Ammon's horn (tissue), 1 donor: Measurements from ENCODE around the gene CTNND1.

Experiments used
- DNase-seq: peaks from one replicate; pipeline ENCODE4 v3.0.0-alpha.2; 2016; ENCODE audit warnings: low spot score

CTNND1 gene

DNA sequence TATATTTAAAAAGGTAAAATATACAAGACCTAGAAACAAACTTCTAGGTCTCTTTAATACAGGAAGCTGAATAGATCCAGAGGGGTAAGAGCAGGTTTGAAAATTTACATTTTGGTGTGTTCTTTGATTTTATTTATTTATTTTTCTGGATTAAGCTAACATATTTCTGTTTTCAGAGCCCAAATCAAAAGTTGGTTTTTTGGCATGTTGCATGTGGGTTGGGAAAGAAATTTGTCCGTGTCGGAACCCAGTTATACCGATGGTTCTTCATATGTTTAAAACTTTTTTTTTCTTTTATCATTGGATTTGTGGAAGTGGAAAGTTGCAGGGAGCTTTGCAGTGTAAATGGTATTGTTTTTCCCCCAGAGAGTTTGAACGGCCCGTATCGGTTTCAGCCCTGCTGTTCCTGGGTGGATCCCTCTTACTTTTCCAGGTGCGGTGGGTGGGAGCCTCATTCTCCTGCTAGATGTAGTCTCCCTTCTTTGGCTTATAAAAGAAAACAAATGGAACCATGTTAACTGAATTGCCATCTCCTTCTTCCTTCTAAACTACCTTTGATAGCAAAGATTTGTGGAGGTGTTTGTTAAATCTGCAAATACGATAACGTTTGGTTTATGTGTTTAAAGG, 746 bp downstream of the CTNND1 start:
- DNase-seq = no peak

DNA sequence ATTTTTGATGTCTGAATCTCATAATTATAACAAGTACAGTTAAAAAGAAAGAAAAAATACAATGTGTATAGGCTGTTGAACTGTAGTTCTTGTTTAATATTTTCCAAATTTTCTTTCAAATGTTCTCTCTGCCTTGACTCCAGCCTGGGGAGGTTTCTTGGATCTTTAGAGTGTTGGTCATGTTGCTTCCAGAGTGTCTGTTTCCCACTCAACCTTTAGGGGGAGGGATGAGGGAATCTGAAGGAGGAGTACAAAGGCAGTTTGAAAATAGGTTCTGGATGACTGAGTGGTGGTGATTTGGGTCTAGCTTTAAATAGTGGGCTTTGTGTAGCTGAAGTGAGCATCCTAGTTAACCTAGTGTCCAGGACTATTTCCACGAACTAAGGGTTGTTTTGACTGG, 2.0 kb downstream of the CTNND1 start:
- peak; percentile 43 for DNase-seq

DNA sequence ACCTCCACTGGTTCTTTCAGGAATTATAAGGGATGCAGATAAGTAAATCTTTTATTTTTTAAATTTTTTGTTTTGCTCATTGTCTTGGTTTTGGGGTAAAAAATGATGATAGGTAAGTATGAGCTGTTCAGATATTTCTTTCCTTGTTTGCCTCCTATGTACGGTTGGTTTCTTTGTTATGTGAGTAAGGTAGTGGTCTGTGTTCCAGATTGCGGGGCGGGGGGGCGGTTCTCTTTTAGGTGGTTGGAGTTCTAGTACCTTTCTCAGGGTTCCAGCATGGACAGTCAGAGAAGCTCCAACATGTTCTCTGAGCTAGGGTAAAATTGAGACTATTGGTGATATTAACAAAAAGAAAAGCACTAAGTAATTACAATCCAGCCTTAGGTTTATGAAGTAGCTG, 2.4 kb downstream of the CTNND1 start:
- no peak for DNase-seq

DNA sequence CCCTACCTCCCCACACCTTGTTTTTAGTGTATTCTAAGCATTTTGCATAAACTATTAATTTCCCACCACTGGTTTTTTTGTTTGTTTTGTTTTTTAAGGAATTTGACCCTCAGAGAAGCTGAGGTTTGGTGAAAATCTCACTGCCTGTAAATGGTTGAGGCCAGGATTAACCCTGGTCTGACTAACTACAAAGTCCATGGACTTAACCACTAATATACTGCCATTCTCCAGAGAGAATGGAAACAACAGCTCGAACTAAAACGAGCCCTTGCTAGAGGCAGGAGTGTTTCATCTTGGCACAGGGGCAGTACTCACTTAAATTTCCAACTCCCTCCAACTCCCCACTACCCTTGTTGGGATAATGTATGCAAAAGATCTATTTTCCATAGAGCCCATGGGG, 3.0 kb downstream of the CTNND1 start:
- no peak for DNase-seq

DNA sequence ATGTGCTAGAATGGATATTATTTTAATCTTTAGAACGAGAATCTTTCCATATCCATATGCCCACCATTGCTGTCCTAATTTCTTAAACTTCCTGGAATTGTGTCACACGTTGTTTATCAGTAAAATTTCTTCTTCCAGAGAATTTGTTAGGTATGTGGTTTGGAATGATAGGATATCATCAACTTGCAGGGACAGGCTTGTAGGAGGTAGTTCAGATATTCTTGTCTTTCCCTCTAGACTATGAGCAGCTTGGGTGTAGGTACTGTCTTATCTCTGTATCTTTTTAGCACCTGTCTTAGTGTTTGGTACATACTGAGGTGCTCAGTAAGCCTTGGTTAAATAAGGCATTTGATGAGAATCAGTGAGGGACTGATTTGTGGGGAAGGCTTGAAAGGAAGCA, 3.4 kb downstream of the CTNND1 start:
- DNase-seq = no peak

DNA sequence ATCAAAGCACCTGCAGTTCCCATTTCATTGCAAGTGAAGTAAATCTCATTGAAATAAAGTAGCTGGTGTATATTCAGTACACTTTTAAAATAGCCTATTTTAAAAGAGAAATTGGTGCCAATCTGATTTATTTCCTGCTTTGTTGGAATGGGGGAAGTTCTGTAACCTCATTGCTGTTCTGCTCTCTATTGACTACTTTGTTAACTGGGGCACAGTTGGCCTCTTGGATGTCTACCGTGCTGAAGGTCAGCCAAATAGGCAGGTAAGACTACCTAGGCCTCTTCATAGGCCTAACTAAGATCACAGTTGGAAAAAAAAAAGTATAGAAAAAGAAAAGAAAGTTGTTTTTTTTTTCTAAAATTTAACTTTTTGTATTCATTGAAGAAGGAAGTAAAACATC, 9.2 kb downstream of the CTNND1 start:
- DNase-seq = no peak

DNA sequence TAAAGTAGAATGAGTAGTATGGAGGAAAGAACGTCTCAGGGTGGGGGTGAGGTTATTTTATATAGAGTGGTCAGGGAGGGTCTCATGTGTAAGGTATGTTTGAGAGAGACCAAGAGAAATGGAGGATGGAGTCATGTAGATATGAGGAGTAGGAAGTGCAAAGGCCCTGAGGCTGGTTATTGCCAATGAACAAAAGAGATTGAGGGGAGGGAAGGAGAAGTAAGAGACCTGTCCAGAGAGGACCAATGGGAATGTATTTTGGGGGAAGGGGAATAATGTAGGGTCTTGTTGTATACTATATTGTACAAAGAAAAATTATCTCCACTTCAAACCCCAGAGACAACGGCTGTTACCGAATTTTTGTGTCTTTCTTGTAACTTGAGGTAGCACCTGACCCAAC, 9.8 kb downstream of the CTNND1 start:
- DNase-seq = no peak

DNA sequence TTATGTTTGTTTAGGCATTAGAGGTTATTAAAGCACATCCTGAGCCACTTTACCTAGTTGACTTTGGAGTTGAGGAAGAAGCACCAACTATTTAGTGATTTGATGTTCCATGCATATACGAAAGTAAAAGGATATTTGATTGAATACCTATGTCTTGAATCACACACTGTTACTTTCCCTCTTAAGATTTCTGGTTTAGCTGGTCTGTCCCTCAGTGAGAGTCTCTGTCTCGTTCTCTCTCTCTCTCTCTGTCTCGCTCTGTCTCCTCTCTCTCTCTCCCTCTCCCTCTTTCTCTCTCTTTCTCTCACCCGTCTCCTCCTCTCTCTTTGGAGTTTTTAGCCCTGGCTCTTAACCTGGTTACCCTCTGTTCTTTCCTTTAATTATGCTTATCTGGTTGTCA, 11.0 kb downstream of the CTNND1 start:
- DNase-seq = no peak

DNA sequence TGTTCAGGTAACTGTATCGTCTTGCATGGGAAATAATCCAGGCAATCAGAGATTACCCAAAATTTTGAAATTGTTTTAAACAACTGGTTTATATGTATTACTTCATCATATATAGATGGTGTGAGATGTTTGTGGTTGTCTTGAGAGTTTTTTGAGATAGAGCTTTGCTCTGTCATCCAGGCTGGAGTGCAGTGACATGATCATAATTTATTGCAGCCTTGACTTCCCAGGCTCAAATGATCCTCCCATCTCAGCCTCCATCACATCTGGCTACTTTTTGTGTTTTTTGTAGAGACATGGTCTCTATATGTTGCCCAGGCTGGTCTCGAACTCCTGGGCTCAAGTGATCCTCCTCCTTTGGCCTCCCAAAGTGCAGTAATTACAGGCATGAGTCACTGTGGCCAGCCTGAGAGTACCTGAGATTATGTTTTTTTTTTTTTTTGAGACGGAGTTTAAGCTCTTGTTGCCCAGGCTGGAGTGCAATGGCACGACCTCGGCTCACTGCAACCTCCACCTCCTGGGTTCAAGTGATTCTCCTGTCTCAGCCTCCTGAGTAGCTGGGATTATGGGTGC, 11.5 kb downstream of the CTNND1 start:
- no peak for DNase-seq

DNA sequence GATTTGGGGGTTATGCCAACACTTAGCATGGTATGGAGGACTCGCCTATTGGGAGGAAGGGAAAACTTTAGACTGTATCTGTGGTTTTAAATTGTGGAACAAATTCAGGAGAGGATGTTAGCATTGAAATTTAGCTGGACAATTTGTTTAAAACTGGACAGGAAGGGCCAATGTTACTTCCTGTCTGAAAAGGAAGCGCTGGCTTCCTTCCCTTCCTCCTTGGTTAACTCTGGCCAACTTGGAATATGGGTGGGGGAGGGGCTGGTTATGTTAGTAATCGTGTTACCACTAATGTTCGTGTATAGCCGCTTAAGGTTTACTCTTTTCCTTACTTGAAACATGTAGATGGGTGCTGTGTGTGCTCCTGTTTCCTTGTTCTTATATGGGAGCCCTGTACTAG, 13.9 kb downstream of the CTNND1 start:
- no peak for DNase-seq

DNA sequence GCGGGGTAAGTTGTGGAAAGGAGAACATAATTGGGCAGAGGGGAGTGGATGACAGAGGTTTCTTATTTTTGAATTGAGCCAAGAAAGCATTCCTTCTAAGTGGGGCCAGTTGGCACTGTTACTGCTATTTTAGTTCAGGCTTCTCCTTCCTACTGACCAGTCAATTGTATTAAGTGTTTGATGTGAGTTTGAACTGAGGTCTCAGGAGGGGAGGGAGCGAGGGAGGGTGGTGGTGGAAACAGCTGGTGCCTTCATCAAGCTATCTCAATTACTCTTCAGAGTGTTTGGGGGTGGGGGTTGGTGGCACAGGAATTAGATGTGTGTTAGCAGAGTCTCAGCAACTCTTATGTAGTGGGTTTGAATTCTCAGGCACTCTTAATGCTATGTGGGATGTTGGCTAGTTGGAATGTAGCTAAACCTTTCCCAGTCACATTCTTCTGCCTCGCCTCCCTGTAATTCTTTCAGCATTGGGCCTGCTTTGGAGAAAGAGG, 14.5 kb downstream of the CTNND1 start:
- no peak for DNase-seq

DNA sequence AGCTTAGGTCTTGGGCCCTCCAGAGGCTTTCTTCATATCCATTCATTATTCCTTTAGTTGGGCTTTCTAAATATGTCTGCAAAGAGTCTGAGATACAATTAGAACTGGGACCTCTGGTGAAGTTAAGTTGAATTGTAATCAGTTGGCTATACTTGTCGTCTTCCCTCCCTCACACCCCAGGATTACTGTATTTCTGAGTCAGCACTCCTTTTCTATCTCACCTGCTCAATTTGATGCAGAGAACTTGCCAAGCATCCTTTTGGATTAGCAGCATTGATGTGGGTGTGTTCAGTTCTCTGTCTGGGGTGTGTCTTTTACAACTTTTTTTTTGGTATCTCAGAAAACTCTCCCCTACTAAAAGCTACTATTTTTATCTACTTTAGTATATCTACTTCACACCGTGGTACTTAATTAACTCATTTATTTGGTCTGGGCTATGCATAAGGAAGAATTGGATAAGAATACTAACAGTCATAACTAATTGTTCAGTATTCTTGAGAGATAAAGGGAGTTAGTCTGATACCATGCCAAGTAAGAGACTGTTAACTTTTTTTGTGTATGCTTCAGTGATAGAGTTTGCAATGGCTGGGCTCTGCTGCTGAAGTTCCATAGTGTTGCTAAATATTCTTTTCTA, 15.1 kb downstream of the CTNND1 start:
- no peak for DNase-seq

DNA sequence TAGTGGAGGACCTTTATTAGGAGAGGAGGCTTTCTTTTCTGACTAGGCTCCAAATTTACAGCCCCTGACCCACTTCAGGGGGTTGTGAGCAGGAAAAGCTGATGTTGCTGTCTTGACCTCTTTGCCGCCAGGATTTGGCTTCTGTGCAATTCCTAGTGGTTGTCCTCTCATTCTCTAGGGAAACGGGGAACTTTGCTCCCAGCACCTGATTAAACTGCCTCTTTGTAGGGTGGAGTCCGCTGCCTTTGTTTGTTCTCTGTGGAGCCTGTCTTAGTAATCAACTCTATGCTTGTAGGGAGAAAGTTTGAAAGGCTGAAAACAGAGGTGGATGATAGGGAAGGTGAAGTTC, 16.3 kb downstream of the CTNND1 start:
- no peak for DNase-seq

DNA sequence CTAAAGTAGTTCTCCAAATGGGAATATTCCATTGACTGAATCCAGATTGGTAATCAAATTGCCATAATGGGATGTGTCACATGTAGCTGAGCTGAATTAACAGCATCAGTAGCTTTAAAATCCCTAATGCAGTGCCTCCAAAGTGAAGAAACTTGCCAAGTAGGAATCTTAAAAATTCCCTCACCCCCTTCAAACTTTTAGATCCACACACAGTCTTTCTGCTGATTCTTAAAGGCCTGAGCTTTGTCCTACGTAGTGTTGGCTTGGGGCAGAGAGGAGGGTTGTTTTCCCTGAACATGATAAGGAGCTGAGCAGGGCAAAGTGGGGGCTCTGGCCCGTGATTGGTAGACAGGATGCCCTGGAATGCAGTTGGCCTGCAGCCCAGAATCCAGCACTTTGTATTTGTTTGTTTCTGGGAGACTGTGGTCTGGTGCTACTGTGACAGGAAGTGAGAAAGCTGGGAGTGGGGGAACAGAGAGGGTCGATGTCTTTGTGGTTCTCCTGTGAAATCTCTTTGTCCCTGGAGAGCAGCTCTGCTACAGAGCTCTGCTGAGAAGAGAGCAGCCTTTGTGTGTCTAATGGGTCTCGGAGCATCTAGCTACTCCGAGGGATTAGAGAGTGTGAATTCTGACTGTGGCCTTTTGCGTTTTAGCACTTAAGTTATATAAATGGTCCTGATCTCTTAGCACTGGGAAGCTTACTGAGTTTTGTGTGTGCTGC, 16.9 kb downstream of the CTNND1 start:
- peak; percentile 86 for DNase-seq

DNA sequence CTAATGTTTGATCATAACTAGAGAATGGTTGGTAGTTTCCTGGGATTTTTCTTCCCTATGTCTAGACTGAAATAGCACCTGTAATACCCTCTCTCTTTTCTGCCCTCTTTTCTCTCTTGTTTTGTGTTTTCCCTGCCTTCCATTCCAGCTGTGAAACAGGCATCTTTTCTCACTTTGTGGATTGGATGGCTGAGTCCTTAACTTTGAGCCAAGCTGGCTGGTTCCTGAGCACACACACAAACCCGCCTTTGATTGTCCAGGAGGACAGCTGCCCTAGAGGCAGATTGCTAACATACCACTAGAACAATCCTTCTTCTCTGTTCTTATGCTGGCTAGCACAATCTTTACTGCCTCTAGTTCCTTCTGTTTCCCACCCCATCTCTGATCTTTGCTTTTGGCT, 17.7 kb downstream of the CTNND1 start:
- peak; percentile 81 for DNase-seq

DNA sequence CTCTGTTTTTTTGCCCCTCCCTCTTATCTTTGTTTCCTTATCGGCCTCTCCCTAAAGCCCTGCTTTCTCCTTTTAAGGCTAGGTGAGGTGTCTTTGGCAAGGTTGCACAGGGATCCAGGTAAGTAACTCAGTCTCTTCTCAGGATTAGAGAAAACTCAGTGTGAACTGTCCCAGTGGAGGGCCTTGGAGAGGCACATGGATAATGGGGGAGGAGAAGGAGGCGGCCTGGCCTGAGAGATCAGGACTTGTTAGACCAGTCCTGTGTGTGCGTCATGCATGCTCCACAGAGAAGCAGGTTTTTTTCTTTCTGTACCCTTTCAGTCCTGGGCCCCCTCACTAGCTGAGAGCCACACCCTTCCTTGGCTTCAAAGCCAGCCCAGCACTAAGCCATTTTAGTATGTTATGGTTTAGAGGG, 19.9 kb downstream of the CTNND1 start:
- no peak for DNase-seq

DNA sequence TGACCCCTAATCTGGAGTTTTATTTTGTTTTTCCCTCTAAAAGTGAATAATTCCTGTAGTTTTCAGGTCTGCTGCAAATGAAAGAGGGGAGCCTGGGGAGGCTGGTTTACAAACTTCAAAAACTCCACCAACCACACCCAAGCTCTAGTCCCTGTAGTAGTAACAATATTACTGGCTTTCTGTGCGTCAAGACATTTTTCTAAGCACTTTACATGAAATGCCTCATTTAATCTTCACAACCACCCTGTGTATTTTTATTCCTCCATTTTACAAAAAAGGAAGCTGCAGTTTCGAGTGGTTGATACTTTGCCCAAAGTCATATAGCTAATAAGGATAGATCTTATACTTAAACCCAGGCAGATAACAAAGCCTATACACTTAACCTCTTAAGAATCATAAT, 23.5 kb downstream of the CTNND1 start:
- DNase-seq = no peak

DNA sequence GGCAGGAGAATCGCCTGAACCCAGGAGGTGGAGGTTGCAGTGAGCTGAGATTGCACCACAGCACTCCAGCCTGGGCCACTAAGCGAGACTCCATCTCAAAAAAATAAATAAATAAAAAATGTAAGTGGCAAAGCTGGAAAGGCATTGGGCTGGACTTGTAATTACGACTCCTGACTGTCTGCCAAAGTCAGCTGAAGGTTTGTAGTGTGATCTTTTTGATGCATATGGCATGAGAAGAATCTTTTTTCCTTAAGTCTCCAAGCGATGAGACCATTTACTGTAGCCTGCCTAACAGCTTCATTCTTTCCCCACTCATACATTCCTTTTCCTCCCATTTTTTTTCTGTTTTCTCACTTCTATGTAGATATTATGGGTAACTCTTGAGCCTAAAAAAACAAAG, 24.8 kb downstream of the CTNND1 start:
- no peak for DNase-seq

DNA sequence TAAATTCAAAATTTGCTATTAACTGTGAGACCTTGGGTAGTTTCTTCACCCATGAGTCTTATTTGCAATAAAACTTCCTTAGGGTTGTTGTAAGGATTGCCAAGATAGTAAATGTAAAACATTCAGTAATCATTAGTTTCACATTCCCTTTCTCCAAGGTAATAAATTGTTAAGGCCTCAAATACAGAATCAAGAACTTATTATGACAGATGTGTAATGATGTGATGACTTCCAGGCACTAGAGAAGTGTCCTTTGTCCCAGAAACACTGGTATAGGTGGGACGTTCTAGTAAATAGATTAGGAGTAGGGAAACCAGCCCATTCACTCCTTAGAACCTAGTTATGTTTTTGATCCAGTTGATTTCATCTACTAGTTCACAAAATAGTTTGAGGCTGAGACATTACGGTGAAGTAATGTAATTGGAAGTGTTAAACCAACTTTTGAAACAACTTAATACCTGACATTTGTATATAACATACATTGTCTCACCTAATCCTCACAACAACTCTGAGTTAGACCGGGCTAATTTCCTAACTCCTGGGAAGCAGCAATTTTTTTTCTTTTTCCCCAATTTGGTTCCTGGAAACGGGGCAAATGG, 25.5 kb downstream of the CTNND1 start:
- no peak for DNase-seq

DNA sequence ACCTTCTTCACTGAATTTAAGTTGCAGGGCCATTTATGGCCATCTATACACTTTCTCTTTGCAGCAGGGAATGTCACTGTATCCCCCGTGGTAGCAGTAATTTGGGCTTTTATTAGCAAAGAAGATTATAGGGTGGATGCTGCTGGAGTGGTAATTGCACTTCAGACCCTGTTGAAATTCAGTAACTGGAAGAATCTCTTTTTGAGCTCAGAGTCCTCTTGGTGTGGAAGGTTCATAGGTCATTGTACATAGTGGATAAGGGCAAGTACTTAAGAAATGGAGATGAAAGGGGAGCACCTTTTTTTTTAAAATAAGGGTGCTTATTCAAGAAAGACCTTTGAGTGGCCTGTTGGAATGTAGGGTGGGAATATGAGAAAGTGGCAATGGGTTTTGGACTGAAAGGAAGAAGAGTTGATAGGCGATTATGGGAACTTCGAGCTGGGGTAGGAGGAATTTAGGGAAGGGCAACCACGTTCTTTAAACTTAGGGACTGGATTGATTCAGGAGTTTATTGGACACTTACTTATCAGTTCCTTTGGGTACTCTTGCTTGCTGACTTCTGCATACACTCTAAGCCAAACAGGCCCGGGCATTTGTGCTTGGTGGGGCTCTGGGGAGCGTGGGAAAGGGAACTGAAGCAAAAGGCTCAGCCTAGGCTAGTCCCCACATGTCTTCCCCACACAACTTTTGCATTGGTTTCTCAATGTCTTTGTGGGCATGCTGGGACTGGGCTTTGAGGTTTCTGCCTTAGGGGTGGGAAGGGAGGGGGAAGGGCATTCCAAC, 26.5 kb downstream of the CTNND1 start:
- DNase-seq = peak; percentile 75

DNA sequence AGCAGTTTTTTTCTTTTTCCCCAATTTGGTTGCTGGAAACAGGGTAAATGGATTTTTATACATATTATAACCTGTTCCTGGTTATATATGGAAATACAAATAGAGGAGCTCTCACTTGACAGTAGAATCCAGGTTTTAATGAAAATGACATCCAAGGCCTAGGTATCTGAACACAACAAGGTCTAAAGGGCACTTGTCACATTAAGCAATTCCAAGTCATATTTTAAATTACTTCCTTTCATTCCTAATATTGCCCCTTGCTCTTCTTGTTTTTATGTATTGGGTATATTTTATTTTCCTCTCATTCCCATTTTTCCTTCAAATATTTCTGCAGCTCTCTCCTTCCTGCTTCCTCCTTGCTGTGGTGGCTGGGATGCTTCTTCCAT, 27.1 kb downstream of the CTNND1 start:
- no peak for DNase-seq
